GM12873 (cell line): ENCODE measurements around the gene ZNF236.

Source experiments
- CTCF ChIP-seq: IDR thresholded peaks from 2 replicates; pipeline ENCODE4 v1.5.1; 2012; ENCODE audit warnings: low read depth, mild to moderate bottlenecking, moderate library complexity, low read length, control low read depth; ENCODE audit not compliant: insufficient read depth; ENCODE audit errors: missing control alignments

The ZNF236 gene

GRCh38 chr18:76941284-76941683 is 118.9 kb downstream of the ZNF236 start:
- no peak for TF ChIP-seq CTCF

GRCh38 chr18:76943542-76944339 is 121.4 kb downstream of the ZNF236 start:
- TF ChIP-seq CTCF = no peak

- TF ChIP-seq CTCF = no peak
These were observed 126.0 kb downstream of the ZNF236 start for GRCh38 chr18:76948345-76948744.

- no peak for TF ChIP-seq CTCF
These were observed 129.3 kb downstream of the ZNF236 start for GRCh38 chr18:76951456-76952247.

GRCh38 chr18:76952747-76953146 is 130.4 kb downstream of the ZNF236 start:
- no peak for TF ChIP-seq CTCF

GRCh38 chr18:76953156-76953555 is 130.8 kb downstream of the ZNF236 start:
- no peak for TF ChIP-seq CTCF

GRCh38 chr18:76953583-76954233 is 131.4 kb downstream of the ZNF236 start:
- TF ChIP-seq CTCF = no peak
